ENCODE results near the gene MESD. TPM values are rescaled to one million over a fixed set of nuclear protein-coding genes. Genes with fewer than 3 reads are reported as not detected.

The MESD gene
- total and polyA plus RNA-seq, 2 of the 4 experiments (the other 2 are of a cell fraction) = 10.0 to 14.0 TPM

DNA sequence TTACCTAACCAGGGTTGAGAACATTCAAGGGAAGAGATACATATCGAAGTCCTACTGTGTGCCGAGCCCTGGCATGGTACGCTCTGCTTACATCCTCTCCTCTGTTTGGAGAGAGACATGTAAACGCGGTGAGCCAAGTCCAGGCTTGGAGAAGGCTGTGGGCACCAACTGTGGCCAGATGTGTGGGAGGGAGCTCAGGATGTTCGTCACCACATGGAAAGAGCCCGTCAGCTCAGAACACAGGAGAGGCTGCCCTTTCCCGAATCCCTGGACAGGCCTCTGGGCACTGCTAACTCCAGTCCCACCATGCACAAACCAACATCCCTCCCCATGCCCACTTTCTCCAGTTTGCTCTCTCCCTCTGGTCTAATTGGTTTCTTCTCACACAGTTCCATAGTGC, 43.0 kb downstream of the MESD start:
- peaks cover 40% of the 10 kb centered on the region for H4K20me1 ChIP-seq (ENCODE audit: insufficient read depth, low read length)
- intact Hi-C loops (cut with micrococcal nuclease) = no loop called here
- in situ Hi-C loops (cut with MboI; ENCODE audit: low sequenced_read_pairs) = no loop called here
- H2AK5ac ChIP-seq (ENCODE audit: low read depth, low read length) = no peak overlapping the region
- H2BK15ac ChIP-seq (ENCODE audit: low read depth, low read length) = no peak overlapping the region
- BruUV-seq (replicated peaks) = no TSS peak
- H3K27ac ChIP-seq (ENCODE audit: insufficient read depth, low read length) = no peak overlapping the region
- ChIA-PET CTCF (no interaction called here), POLR2A (ENCODE audit: unreplicated experiment) (no interaction called here)
- H3K14ac ChIP-seq (replicated peaks; ENCODE audit: low read depth, low read length) = no peak overlapping the region
- H3K79me1 ChIP-seq (ENCODE audit: low read depth in 1 of 2, low read length in 2 of 2) = no peaks in the 10 kb centered on the region
- no peak overlapping the region for H2AFZ ChIP-seq (replicated peaks; ENCODE audit: low read length, poor library complexity)
- H3K23ac ChIP-seq (ENCODE audit: low read depth, low read length) = no peak overlapping the region
- H3K4me2 ChIP-seq (ENCODE audit: low read depth, low read length) = no peak overlapping the region
- H3K56ac ChIP-seq (ENCODE audit: extremely low read depth, insufficient read depth, low read length) = no peak overlapping the region
- H3K9me3 ChIP-seq (ENCODE audit: control insufficient read depth, insufficient read depth, low read length) = no peaks in the 10 kb centered on the region
- H2BK5ac ChIP-seq (ENCODE audit: low read depth, low read length, poor library complexity, severe bottlenecking) = no peak overlapping the region
- H2AK9ac ChIP-seq (replicated peaks; ENCODE audit: low read depth, low read length, poor library complexity) = no peak overlapping the region
- H3K27me3 ChIP-seq (ENCODE audit: control insufficient read depth, insufficient read depth, low read length) = no peaks in the 10 kb centered on the region
- H2BK120ac ChIP-seq (ENCODE audit: low read depth, low read length) = no peak overlapping the region
- no peak overlapping the region for H3K4ac ChIP-seq (ENCODE audit: low read depth, low read length)
- H2BK20ac ChIP-seq (ENCODE audit: low read depth, low read length) = no peak overlapping the region
- DNase-seq = no peak
- peaks cover 5% of the 10 kb centered on the region; the same call in 1 of the 2 replicates for H3K9me1 ChIP-seq (ENCODE audit: insufficient read depth, low read length)
- no peak overlapping the region for H4K5ac ChIP-seq (ENCODE audit: low read depth, low read length)
- WGBS, 2 experiments (ENCODE audit: extremely low coverage in 2 of 2, insufficient read length in 1 of 2) = 100% methylated on average over 2 of the region's 8 CpGs; no CpG with 5 or more reads in 1 of the 2 experiments
- TF ChIP-seq BHLHE40 (IDR thresholded peaks at IDR 0.05; ENCODE audit: low read depth, low read length) (no peak), MXI1 (IDR thresholded peaks at IDR 0.05; ENCODE audit: borderline replicate concordance, low read depth, low read length) (no peak), MAZ (IDR thresholded peaks at IDR 0.05; ENCODE audit: borderline replicate concordance, low read depth, low read length) (no peak), POLR2A (IDR thresholded peaks at IDR 0.05; ENCODE audit: low read depth, low read length) (no peak), NFE2L2 (IDR thresholded peaks at IDR 0.05; ENCODE audit: low read depth, low read length) (no peak), FOS (IDR thresholded peaks at IDR 0.05; ENCODE audit: low read depth, low read length) (no peak), CEBPB (IDR thresholded peaks at IDR 0.05; ENCODE audit: low read depth, low read length) (no peak), RFX5 (IDR thresholded peaks at IDR 0.05; ENCODE audit: low read depth, low read length) (no peak), SMC3 (IDR thresholded peaks at IDR 0.05; ENCODE audit: low read depth, low read length) (no peak), RCOR1 (IDR thresholded peaks at IDR 0.05; ENCODE audit: insufficient replicate concordance, low read length) (no peak), MAFK (IDR thresholded peaks at IDR 0.05; ENCODE audit: low read depth, low read length) (no peak), CHD1 (IDR thresholded peaks at IDR 0.05; ENCODE audit: low read depth, low read length) (no peak), RAD21 (IDR thresholded peaks at IDR 0.05; ENCODE audit: low read length) (no peak)
- TF ChIP-seq, protein P1, sequence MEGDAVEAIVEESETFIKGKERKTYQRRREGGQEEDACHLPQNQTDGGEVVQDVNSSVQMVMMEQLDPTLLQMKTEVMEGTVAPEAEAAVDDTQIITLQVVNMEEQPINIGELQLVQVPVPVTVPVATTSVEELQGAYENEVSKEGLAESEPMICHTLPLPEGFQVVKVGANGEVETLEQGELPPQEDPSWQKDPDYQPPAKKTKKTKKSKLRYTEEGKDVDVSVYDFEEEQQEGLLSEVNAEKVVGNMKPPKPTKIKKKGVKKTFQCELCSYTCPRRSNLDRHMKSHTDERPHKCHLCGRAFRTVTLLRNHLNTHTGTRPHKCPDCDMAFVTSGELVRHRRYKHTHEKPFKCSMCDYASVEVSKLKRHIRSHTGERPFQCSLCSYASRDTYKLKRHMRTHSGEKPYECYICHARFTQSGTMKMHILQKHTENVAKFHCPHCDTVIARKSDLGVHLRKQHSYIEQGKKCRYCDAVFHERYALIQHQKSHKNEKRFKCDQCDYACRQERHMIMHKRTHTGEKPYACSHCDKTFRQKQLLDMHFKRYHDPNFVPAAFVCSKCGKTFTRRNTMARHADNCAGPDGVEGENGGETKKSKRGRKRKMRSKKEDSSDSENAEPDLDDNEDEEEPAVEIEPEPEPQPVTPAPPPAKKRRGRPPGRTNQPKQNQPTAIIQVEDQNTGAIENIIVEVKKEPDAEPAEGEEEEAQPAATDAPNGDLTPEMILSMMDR (conservative IDR thresholded peaks at IDR 0.05; ENCODE audit: low read depth, low read length) = no peak
- TF ChIP-seq, protein P2, sequence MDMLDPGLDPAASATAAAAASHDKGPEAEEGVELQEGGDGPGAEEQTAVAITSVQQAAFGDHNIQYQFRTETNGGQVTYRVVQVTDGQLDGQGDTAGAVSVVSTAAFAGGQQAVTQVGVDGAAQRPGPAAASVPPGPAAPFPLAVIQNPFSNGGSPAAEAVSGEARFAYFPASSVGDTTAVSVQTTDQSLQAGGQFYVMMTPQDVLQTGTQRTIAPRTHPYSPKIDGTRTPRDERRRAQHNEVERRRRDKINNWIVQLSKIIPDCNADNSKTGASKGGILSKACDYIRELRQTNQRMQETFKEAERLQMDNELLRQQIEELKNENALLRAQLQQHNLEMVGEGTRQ (IDR thresholded peaks at IDR 0.05; ENCODE audit: low read depth, low read length) = no peak
- TF ChIP-seq, protein P3, sequence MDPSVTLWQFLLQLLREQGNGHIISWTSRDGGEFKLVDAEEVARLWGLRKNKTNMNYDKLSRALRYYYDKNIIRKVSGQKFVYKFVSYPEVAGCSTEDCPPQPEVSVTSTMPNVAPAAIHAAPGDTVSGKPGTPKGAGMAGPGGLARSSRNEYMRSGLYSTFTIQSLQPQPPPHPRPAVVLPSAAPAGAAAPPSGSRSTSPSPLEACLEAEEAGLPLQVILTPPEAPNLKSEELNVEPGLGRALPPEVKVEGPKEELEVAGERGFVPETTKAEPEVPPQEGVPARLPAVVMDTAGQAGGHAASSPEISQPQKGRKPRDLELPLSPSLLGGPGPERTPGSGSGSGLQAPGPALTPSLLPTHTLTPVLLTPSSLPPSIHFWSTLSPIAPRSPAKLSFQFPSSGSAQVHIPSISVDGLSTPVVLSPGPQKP (IDR thresholded peaks at IDR 0.05; ENCODE audit: borderline replicate concordance, low read depth, low read length) = no peak
- dilution Hi-C loops (cut with HindIII; ENCODE audit: low sequenced_read_pairs, unreplicated experiment) = no loop called here
- peaks cover 92% of the 10 kb centered on the region for H3K36me3 ChIP-seq (ENCODE audit: control insufficient read depth, insufficient read depth, low read length)
- no peak overlapping the region for H4K8ac ChIP-seq (ENCODE audit: low read depth in 2 of 2, low read length in 2 of 2)
- no peak overlapping the region for H4K91ac ChIP-seq (ENCODE audit: insufficient read depth, low read depth, low read length)
- no peak for ATAC-seq (ENCODE audit: low read depth)
- H3K9ac ChIP-seq (ENCODE audit: low read depth, low read length) = no peak overlapping the region
- H3K4me3 ChIP-seq (ENCODE audit: insufficient read depth, low read depth, low read length) = no peak overlapping the region
- no peaks in the 10 kb centered on the region for H3K4me1 ChIP-seq (ENCODE audit: control insufficient read depth, insufficient read depth, low read length)
- no peak overlapping the region for H3K18ac ChIP-seq (ENCODE audit: low read depth, low read length)

All from IMR-90 (cell line).